PFSK-1 (cell line): ENCODE results near the gene ARHGAP4.

ENCODE experiments used
- FOXP2 ChIP-seq: optimal IDR thresholded peaks from 2 replicates; pipeline ENCODE3; 2011; ENCODE audit warnings: borderline replicate concordance, control low read depth, inconsistent platforms; ENCODE audit not compliant: insufficient read depth; ENCODE audit errors: extremely low read length, extremely low read depth
- POLR2AphosphoS5 ChIP-seq: IDR thresholded peaks from 2 replicates; pipeline ENCODE4 v1.6.1; 2012; ENCODE audit warnings: low read depth, mild to moderate bottlenecking, control low read depth, low read length, moderate library complexity
- REST ChIP-seq, 2 experiments: IDR thresholded peaks; 2 replicates each; pipeline versions ENCODE4 v1.6.1 to v1.8.0; 2011 to 2012; ENCODE audit warnings: low read depth in 2 of 2, low read length in 2 of 2, control low read depth in 1 of 2, inconsistent platforms in 1 of 2, mild to moderate bottlenecking in 1 of 2, moderate library complexity in 1 of 2; ENCODE audit not compliant: insufficient read depth in 1 of 2
- SIN3A ChIP-seq: IDR thresholded peaks from 2 replicates; pipeline ENCODE4 v1.6.1; 2012; ENCODE audit warnings: mild to moderate bottlenecking, low read length, moderate library complexity, borderline replicate concordance; ENCODE audit not compliant: insufficient read depth
- TAF1 ChIP-seq: IDR thresholded peaks from 2 replicates; pipeline ENCODE4 v1.6.1; 2012; ENCODE audit warnings: low read length, control low read depth, borderline replicate concordance; ENCODE audit not compliant: insufficient read depth

- no peak for TF ChIP-seq POLR2AphosphoS5
- TF ChIP-seq SIN3A: no peak
- TF ChIP-seq REST (IDR thresholded peaks at IDR 0.05; ENCODE audit: insufficient read depth in 1 of 2, low read depth in 2 of 2, low read length in 2 of 2): peak in 1 of 2 experiments; percentile 71; a peak in 1 of 4 replicates
- TF ChIP-seq TAF1: no peak
- no peak for TF ChIP-seq FOXP2
These were observed 25.0 kb downstream of the ARHGAP4 start for GRCh38 chrX:153900831-153901752.
